ENCODE data around the gene SLC6A3. TPM values are rescaled to one million over a fixed set of nuclear protein-coding genes. Genes with fewer than 3 reads are reported as not detected.

SLC6A3 gene
- total RNA-seq, 1 donor from 2014 or later: 0.10 TPM

DNA sequence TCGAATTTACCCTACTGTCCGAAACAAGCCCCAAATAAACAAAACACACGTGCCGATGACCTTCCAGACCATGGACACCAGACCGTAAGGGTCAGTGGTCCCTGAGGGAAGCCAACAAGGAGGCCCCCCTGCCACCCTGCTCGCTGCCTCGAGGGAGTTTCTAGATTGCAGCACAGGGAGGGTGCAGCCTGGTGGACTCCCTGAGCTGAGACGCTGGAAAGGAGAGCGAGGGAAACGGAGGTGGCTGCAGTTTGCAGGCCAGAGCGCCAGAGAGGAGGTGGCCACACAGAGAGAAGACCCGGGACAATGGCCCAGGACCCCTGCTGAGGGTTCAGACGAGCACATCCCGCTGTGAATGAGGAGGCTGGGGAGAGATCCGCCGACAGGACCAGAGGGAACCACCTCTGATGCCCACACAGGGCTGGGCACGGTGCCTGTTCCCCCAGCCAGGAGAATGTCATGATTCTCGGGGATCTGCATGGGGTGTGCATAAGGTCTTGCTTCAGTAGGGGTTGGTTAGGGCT, 48.9 kb downstream of the SLC6A3 start:
- DNase-seq (ENCODE audit: low spot score): no peak
- H3K36me3 Mint-ChIP-seq (ENCODE audit: low read depth, unreplicated experiment): no peaks in the 10 kb centered on the region
- H3K27me3 Mint-ChIP-seq (ENCODE audit: unreplicated experiment): peaks cover 12% of the 10 kb centered on the region
- H3K9me3 Mint-ChIP-seq (ENCODE audit: unreplicated experiment): no peaks in the 10 kb centered on the region
- no peak overlapping the region for H3K27ac Mint-ChIP-seq (ENCODE audit: unreplicated experiment)
- H3K4me3 Mint-ChIP-seq (ENCODE audit: unreplicated experiment): no peak overlapping the region
- H3K4me1 Mint-ChIP-seq (ENCODE audit: unreplicated experiment): no peaks in the 10 kb centered on the region
- TF ChIP-seq, protein P1, sequence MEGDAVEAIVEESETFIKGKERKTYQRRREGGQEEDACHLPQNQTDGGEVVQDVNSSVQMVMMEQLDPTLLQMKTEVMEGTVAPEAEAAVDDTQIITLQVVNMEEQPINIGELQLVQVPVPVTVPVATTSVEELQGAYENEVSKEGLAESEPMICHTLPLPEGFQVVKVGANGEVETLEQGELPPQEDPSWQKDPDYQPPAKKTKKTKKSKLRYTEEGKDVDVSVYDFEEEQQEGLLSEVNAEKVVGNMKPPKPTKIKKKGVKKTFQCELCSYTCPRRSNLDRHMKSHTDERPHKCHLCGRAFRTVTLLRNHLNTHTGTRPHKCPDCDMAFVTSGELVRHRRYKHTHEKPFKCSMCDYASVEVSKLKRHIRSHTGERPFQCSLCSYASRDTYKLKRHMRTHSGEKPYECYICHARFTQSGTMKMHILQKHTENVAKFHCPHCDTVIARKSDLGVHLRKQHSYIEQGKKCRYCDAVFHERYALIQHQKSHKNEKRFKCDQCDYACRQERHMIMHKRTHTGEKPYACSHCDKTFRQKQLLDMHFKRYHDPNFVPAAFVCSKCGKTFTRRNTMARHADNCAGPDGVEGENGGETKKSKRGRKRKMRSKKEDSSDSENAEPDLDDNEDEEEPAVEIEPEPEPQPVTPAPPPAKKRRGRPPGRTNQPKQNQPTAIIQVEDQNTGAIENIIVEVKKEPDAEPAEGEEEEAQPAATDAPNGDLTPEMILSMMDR (IDR thresholded peaks at IDR 0.05; ENCODE audit: unreplicated experiment): no peak

DNA sequence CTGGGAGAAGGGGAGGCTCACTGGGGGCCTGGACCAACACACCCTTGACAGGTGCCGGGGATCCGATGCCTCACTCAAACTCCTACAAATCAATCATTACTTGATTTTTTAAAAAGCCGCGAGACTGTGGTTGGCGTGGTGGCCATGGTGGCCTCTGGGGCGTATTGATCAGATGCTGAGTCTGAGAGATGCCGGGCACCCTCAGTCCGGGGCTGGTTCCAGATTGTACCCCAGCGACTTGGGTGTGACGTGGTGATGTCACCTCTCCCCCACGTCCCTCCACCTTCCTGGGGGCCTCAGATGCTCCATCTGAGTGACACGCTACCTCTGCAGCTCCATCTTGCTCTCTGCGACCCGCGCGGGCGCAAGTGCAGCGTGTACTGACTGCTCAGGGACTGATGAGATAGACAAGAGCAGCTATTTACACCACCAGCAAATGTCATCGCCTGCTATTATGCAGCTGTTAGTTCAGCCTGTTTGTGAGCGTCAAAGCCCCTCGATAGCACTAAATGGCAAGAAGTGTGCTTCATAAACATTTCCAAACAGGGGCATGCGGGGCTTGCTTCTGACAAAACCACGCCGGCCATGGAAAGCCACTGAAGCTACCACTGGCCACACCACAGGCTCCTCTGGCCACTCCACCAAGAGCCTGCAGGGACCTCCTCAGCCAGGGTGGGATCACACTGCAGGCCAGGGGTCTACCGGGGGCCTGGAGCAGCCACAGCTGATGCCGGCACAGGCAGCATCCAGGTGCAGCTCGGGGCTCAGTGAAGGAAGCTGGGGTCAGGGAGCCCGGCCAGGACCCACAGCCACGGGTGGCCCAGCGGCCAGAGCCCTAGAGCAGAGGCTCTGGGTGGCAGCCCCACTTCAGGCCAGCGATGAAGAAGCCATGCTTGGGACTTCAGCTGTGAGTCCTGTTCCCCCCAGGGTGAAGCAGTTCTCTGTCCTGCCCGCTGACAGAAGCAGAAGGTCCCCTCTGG, 50.1 kb downstream of the SLC6A3 start:
- Mint-ChIP-seq H3K4me3 (ENCODE audit: unreplicated experiment) (no peak overlapping the region), H3K27me3 (ENCODE audit: unreplicated experiment) (peaks cover 12% of the 10 kb centered on the region), H3K4me1 (ENCODE audit: unreplicated experiment) (no peaks in the 10 kb centered on the region), H3K27ac (ENCODE audit: unreplicated experiment) (no peak overlapping the region), H3K9me3 (ENCODE audit: unreplicated experiment) (no peaks in the 10 kb centered on the region), H3K36me3 (ENCODE audit: low read depth, unreplicated experiment) (no peaks in the 10 kb centered on the region)
- DNase-seq (ENCODE audit: low spot score): no peak
- TF ChIP-seq, protein P1 (IDR thresholded peaks at IDR 0.05; ENCODE audit: unreplicated experiment): no peak

DNA sequence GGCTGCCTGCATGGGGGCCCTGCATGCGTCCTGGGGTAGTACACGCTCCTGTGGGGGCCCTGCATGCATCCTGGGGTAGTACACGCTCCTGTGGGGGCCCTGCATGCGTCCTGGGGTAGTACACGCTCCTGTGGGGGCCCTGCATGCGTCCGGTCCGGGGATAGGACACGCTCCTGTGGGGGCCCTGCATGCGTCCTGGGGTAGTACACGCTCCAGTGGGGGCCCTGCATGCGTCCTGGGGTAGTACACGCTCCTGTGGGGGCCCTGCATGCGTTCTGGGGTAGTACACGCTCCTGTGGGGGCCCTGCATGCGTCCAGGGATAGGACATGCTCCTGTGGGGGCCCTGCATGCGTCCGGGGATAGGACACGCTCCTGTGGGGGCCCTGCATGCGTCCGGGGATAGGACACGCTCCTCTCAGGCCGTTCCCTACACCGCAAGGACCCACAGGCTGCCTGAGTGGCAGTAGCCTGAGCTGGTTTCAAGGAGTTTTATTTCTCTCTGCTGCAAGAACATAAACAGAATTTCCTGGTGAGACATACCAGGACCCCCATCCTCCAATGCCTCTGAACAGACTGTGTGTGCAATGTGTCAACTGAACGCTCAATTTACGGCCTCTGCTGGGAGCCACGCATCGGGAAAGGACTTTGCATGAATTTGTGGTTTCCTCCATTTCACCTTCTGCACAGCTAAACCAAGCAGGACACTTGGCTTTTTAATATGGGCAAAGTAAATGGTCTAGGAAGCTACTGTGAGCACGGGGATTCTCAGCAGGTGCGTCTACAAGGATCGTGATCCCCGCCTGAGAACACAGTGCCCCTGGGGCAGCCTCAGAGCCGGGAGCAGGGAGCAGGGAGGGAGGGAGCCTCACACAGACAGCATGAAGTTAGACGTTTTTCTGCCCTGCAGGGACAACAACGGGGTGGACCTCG, 51.4 kb downstream of the SLC6A3 start:
- no peaks in the 10 kb centered on the region for H3K9me3 Mint-ChIP-seq (ENCODE audit: unreplicated experiment)
- TF ChIP-seq, protein P1 (IDR thresholded peaks at IDR 0.05; ENCODE audit: unreplicated experiment): no peak
- no peak for DNase-seq (ENCODE audit: low spot score)
- H3K4me3 Mint-ChIP-seq (ENCODE audit: unreplicated experiment): no peak overlapping the region
- peaks cover 9% of the 10 kb centered on the region for H3K27me3 Mint-ChIP-seq (ENCODE audit: unreplicated experiment)
- H3K36me3 Mint-ChIP-seq (ENCODE audit: low read depth, unreplicated experiment): no peaks in the 10 kb centered on the region
- peak overlapping the region; percentile 22 for H3K27ac Mint-ChIP-seq (ENCODE audit: unreplicated experiment)
- H3K4me1 Mint-ChIP-seq (ENCODE audit: unreplicated experiment): no peaks in the 10 kb centered on the region

DNA sequence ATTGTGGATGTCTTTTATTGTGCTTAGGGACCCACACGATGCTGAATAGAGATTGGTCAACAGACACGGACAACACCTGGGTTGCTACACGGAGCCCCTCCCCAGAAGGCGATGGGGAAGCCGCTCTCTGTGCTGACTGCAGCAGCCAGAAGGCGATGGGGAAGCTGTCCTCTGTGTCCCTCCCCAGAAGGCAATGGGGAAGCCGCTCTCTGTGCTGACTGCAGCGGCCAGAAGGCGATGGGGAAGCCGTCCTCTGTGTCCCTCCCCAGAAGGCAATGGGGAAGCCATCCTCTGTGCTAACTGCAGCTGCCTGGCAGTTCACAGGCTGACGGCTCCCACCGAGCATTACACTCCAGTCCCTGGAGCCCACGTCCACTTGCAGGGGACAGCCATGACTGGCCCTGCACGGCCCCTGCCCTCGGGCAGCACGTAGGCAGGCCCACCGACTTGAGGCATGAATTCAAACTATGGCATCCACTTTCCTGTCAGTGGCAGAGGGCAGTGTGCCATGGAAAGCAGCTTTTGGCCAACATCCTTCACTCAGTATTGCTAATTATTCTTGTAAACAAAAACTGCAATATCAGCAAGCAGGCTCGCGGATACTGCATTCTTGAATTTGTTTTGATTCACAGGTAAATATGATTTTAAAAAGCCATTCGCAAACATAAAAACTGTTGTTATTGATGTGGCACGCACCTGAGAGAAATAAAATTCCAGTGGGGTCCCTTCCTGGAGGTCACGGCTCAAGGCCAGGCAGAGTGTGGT, 52.3 kb downstream of the SLC6A3 start:
- peaks cover 16% of the 10 kb centered on the region for H3K27me3 Mint-ChIP-seq (ENCODE audit: unreplicated experiment)
- no peaks in the 10 kb centered on the region for H3K36me3 Mint-ChIP-seq (ENCODE audit: low read depth, unreplicated experiment)
- no peak overlapping the region for H3K4me3 Mint-ChIP-seq (ENCODE audit: unreplicated experiment)
- TF ChIP-seq, protein P1 (IDR thresholded peaks at IDR 0.05; ENCODE audit: unreplicated experiment): no peak
- H3K27ac Mint-ChIP-seq (ENCODE audit: unreplicated experiment): no peak overlapping the region
- DNase-seq (ENCODE audit: low spot score): no peak
- H3K9me3 Mint-ChIP-seq (ENCODE audit: unreplicated experiment): no peaks in the 10 kb centered on the region
- H3K4me1 Mint-ChIP-seq (ENCODE audit: unreplicated experiment): no peaks in the 10 kb centered on the region

All from endothelial cell (in vitro differentiated cells).